NK-92 (cell line): ENCODE data around the gene TMEM223.
"Not testable (repeated sequence)": the region's sequence is repeated elsewhere in the genome, so short reads cannot be mapped to it uniquely, and the experiment has no call there.

Experiments used
- DNase-seq: peaks from one replicate; lab custom pipeline; 2025; ENCODE audit not compliant: unreplicated experiment; lab: John Stamatoyannopoulos, UW

The TMEM223 gene, protein sequence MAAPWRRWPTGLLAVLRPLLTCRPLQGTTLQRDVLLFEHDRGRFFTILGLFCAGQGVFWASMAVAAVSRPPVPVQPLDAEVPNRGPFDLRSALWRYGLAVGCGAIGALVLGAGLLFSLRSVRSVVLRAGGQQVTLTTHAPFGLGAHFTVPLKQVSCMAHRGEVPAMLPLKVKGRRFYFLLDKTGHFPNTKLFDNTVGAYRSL

GRCh38 chr11:62791501-62792201 is at the start of gene TMEM223:
TSS of gene TMEM223 (minus strand) at chr11:62792006. CDS start at chr11:62791994, 12 bp downstream.
- DNase-seq = no peak

DNA sequence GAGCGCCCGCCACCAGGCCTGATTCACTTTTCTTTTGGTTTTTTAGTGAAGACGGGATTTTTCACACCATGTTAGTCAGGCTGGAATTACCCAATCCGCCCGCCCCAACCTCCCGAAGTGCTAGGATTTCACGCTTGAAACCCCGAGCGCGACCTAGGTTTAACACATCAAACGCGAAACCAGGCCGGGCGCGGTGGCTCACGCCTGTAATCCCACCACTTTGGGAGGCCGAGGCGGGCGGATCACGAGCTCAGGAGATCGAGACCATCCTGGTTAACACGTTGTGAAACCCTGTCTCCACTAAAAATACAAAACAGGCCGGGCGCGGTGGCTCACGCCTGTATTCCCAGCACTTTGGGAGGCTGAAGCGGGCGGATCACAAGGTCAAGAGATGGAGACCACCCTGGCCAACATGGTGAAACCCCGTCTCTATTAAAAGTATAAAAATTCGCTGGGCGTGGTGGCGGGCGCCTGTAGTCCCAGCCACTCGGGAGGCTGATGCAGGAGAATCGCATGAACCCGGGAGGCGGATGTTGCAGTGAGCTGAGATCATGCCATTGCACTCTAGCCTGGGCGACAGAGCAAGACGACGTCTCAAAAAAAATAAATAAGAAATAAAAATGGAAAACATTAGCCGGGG is 49.0 kb upstream of the TMEM223 start:
- not testable (repeated sequence) for DNase-seq

DNA sequence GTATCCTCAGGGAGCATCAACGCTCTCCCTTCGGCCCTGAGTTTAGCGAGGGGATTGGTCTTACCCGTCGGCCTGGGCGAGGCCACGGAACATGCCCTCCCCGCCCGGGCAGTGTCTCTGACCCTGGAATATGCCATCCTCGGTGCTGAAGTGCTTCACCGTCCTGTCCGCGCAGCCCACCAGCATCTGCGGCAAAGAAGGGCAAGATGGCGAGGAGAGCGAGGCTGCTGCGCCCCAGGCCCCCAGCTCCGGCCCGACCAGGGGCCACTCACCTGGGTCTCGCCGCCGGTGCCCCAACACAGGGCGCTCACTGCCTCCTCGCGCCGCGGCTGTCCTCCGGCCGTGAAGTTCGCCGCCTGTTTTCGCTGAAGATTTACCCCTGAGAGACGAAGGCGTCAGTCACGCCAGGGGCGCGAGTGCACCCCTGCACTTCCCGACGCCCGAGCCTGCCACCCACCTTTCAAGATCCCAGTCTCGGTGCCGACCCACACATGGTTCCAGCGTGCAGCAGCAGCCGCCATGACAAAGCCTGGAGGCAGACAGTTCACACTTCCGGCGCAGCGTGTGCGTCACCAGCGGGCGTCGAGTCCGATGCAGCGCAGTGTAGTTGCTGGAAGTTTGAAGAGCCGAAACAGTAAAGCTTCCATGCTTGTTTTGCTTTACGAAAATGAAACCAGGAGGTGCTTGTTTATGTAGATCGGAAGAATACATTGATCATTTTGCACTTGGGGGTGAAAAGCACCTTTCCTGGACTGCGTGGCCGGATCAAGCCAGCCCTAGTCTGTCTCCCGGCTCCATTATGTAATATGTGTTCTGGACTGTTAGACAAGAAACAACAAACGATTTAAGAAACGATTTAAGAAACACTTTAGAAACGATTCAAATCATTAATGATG is 47.5 kb upstream of the TMEM223 start, which contains the start of gene WDR74:
Gene WDR74, minus strand, starts transcription at position 541 of the 896 bp plus-strand sequence. Its CDS starts 20 bp downstream, at position 521.
- DNase-seq = peak; percentile 50

- no peak for DNase-seq
Measured at GRCh38 chr11:62835336-62835735, 43.5 kb upstream of the TMEM223 start.

DNA sequence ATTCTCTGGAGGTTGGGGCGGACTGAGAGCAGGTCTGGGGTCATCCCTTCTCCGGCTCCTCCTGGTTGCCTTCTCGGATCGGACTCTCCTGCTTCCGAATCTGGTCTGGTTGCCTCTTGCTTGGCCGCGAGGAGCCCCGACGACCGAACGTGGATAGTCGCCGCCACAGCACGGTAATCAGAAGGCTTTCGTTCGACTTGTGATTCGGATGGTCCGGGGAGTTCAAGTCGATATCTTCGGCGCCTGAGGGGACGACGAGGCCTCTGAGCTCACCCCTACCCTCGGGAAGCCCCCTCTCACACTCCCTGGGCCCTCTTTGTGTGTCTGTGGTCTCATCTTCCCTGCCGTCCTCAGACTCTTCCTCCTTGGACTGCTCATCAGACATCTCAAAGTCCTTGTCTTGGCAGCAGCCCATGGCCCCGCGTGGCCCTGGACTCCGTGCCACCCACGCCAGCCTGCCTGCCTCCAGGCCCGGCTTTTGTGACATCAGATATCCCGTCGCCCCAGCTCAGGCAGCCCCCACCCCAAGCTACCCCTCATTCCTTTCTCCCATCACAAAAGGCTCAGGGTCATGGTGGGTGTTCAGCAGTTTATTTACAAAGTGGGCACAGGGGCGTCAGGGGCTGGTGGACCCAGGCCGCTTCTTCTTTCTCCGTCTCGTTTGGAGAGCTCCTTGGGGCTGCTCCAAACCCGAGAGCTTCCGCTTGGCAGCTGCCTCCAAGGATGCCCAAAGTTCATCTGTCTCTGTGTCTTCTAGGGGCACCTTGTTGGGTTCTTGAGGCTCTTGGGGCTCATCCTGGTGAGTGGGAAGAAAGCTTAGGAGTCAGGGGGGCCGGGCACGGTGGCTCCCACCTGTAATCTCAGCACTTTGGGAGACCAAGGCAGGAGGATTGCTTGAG is 40.8 kb upstream of the TMEM223 start, which contains the start of gene TEX54:
Gene TEX54, minus strand, starts transcription at position 506 of the 899 bp plus-strand sequence.
- DNase-seq = no peak

GRCh38 chr11:62831520-62832335 is 39.9 kb upstream of the TMEM223 start, which contains the start of gene STX5:
TSS of gene STX5 (minus strand) at chr11:62832051. CDS start at chr11:62831243, 808 bp downstream.
- DNase-seq = peak; percentile 92

GRCh38 chr11:62830904-62831519 is 39.2 kb upstream of the TMEM223 start:
- DNase-seq = no peak

DNA sequence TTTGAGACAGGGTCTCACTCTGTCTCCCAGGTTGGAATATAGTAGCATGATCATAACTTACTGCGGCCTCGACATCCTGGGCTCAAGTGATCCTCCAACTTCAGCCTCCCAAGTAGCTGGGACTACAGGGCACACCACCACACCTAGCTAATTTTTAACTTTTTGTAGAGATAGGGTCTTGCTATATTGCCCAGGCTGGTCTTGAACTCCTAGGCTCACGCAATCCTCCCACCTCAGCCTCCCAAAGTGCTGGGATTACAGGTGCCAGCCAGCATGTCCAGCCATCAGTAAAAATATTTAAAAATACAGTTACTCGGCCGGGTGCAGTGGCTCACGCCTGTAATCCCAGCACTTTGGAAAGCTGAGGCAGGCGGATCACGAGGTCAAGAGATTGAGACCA is 36.3 kb upstream of the TMEM223 start:
- DNase-seq = not testable (repeated sequence)

GRCh38 chr11:62823677-62824076 is 31.9 kb upstream of the TMEM223 start:
- no peak for DNase-seq

- DNase-seq = no peak
Measured at GRCh38 chr11:62817129-62817528, 25.3 kb upstream of the TMEM223 start.

DNA sequence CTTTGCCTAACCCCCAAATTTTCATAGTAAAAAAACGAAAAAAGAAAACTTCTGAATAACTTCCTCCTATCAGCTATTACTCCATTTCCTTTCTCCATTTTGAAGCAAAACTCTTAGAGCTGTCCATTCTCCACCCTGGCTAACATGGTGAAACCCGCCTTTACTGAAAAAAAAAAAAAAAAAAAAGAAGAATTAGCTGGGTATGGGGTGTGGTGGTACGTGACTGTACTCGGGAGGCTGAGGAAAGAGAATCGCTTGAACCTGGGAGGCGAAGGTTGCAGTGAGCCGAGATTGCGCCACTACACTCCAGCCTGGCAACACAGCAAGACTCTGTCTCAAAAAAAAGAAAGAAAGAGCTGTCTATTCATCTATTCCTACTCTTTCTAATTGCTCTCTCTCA is 24.8 kb upstream of the TMEM223 start:
- DNase-seq = no peak

DNA sequence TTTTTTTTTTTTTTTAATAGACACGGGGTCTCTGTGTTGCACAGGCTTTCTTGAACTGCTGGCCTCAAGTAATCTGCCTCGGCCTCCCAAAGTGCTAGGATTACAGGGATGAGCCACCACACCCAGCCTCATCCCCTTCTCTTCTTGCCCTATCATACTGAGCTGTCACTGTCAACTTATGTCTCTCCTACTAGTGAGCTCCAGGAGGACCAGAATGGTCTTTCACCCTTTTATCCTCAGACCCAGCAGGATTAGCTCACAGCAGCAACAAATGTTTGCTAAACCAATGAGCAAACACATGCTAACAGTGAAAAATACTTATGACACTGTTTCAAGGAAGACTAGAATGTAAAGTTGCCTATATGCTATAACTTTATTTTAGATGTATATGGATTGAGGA is 19.9 kb upstream of the TMEM223 start:
- DNase-seq = no peak

- DNase-seq = no peak
Measured at GRCh38 chr11:62810748-62811147, 18.9 kb upstream of the TMEM223 start.

GRCh38 chr11:62806611-62807121 is 14.9 kb upstream of the TMEM223 start:
- DNase-seq = no peak

- DNase-seq = no peak
Measured at GRCh38 chr11:62805961-62806441, 14.2 kb upstream of the TMEM223 start.

DNA sequence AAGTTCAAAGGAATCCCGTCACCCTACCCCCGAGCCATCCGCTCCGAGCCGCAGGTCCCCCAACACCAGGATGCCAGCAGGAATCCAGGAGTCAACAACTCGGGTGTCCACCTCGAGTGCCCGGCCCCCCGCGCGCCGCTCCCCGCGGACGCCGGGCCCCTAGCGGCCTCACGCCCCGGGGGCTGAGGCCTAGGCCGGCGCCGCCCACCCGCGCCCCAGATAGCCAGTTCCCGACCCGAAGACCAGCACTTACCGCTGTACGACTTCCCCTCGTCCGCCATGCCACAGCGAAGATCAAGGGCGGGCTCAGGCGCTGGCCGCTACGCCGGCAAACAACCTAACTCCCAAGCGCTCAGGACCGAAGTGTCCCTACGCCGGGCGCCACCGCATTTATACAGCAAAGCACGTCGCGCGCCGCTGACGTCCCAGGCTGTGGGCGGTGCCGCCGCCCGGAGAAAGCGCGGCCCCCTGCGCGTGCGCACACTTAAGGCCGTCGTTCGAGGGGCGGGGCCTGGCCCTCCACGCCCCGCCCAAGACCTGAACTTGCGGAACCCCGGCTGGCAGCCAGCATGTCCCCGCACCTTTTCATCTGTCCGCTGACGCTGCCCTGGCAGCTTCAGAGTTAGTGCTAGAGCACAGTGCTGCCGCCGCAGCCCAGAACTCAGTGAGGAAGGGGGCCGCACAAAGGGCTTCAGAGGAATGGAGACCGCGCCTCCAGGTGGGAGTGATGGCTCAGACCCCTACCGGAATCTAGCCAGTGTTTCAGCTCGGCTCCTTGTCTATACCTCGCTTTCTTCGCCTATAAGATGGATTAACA is 13.5 kb upstream of the TMEM223 start, which contains the start of gene NXF1:
Gene NXF1, minus strand, starts transcription at position 365 of the 817 bp plus-strand sequence. Its CDS starts 84 bp downstream, at position 281.
- DNase-seq = peak; percentile 50
